Fibroblast of villous mesenchyme (primary cell): ENCODE measurements around the gene NDST1. TPM values are rescaled to one million over a fixed set of nuclear protein-coding genes. Genes with fewer than 3 reads are reported as not detected.
"Not testable (repeated sequence)": the region's sequence is repeated elsewhere in the genome, so short reads cannot be mapped to it uniquely, and the experiment has no call there.

ENCODE experiments used
- DNase-seq: peaks from one replicate; pipeline ENCODE4 v3.0.0-alpha.2; 2010; ENCODE audit warnings: low read depth
- H3K4me3 ChIP-seq: 2 replicates; pipeline ENCODE4 v1.5.1; 2011; ENCODE audit warnings: low read depth, mild to moderate bottlenecking, low read length
- CTCF ChIP-seq: IDR thresholded peaks from 2 replicates; pipeline ENCODE4 v1.5.1; 2012; ENCODE audit warnings: low read depth, mild to moderate bottlenecking, low read length; ENCODE audit not compliant: insufficient read depth
- total RNA-seq: library from RNA; depleted of rRNA; stranded (reverse); fragments of >200 nt; gene quantifications from 2 replicates; pipeline ENCODE4 v1.2.3, GENCODE V29; 2012

NDST1 gene
- total RNA-seq, 1 donor = 87.2 TPM

GRCh38 chr5:150468206-150468605 lies 39.7 kb upstream of the NDST1 start:
- H3K4me3 ChIP-seq = no peak overlapping the region
- no peak for TF ChIP-seq CTCF
- no peak for DNase-seq

DNA sequence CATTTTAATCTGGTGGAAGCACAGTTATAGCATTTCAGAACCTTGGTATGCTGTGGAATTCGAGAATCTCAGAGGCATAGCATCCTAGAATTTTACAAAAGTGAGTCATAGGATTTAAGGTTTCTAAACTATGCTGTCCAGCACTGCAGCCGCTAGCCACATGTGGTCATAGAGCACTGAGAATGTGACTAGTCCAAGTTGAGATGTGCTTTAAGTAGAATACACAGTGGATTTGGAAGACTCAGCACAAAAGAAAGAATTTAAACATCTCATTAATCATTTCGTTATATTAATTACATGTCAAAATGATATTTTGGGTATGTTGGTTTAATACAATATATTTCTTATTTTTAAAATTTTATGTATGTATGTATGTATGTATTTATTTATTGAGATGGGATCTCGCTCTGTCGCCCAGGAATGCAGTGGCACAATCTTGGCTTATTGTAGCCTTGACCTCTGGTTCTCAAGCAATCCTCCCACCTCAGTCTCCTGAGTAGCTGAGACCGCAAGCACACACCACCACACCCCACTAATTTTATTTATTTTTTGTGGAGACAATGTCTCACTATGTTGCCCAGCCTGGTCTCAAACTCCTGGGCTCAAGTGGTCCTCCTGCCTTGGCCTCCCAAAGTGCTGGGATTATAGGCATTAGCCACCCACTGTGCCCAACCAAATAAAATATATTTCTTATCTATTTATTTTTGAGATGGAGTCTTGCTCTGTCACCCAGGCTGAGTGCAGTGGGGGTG lies 38.0 kb upstream of the NDST1 start:
- peak; percentile 96 for DNase-seq
- no peak for TF ChIP-seq CTCF
- H3K4me3 ChIP-seq = no peak overlapping the region

DNA sequence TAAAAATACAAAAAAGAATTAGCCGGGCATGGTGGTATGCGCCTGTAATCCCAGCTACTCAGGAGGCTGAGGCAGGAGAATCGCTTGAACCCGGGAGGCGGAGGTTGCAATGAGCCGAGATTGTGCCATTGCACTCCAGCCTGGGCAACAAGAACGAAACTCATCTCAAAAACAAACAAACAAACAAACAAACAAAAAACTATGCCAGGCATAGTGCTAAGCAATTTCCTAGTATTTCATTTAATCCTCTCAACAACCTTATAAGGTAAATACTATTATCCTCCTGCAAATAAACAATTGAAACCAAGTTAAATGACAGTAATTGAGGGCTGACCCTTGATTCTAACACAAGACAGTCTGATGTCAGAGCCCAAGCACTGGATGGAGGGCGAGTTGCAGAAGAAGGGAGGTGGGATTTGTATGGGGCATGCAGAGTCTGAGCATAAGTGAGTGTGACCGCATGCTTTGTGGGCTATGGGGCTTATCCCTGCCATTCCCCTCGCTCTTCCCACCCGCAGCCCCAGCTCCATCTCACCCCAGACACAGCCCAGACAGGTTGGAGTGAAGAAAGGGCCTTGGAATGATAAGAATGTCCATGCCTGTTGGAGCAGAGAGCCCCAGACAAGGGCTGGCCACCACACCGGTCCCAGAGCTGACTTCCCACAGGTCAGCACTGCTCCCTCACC lies 34.1 kb upstream of the NDST1 start:
- no peak for TF ChIP-seq CTCF
- H3K4me3 ChIP-seq = no peak overlapping the region
- no peak for DNase-seq

GRCh38 chr5:150476568-150476967 lies 31.4 kb upstream of the NDST1 start:
- H3K4me3 ChIP-seq, DNase-seq: not testable (repeated sequence)

- TF ChIP-seq CTCF = no peak
- no peak overlapping the region for H3K4me3 ChIP-seq
- no peak for DNase-seq
These were observed 28.5 kb upstream of the NDST1 start for GRCh38 chr5:150479416-150479815.

GRCh38 chr5:150481708-150481965 lies 26.3 kb upstream of the NDST1 start:
- DNase-seq = no peak
- TF ChIP-seq CTCF = no peak
- H3K4me3 ChIP-seq = no peak overlapping the region

DNA sequence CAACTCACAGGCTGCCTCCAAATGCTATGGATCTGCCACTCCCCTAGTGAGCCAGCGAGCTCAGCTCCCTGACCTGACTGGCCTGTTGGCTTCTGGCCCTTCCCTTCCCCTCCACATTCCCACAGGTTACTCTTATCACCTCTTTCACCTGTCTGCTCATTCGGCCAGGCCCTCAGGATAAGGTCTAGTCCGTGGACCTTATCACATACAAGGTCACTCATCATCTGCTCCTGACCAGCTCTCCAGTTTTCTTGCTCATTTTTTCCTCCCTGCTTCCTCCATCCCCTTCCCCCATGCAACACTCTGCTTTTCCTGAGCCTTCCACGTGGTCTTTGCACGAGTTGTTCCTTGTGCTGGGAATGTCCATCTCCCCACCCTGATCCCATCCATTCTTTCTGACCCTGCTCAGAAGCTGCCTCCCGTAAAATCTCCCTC lies 25.9 kb upstream of the NDST1 start:
- no peak overlapping the region for H3K4me3 ChIP-seq
- no peak for DNase-seq
- TF ChIP-seq CTCF = no peak
